ENCODE measurements around the gene C4orf50.
"Not testable (repeated sequence)": the region's sequence is repeated elsewhere in the genome, so short reads cannot be mapped to it uniquely, and the experiment has no call there.

C4orf50 gene

DNA sequence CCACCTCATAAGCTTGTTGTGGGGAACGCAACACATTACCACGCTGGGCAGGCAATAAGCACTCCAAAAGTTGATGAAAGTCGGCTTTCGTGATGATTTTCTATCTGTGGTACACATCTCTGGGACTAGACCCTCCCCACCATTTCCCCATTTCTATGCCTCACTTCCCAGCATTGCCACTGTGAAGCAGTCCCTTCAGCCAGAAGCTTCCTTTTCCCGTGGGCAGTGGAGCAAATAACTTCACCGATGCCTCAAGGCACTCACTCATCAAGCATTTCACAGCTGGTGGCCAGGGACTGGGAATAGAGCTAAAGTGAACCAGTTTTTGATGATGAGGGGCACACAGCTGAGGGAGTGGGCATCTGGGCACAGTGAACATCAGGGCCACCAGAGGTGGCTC is 18.9 kb downstream of the C4orf50 start:
- Mint-ChIP-seq H3K36me3 (ENCODE audit: low read depth) (no peaks in the 10 kb centered on the region), H3K9me3 (no peaks in the 10 kb centered on the region), H3K27ac (no peak overlapping the region), H3K27me3 (peaks cover 6% of the 10 kb centered on the region), H3K4me3 (no peak overlapping the region), H3K4me1 (no peaks in the 10 kb centered on the region)
- ATAC-seq, result no peak
- no peak for DNase-seq

DNA sequence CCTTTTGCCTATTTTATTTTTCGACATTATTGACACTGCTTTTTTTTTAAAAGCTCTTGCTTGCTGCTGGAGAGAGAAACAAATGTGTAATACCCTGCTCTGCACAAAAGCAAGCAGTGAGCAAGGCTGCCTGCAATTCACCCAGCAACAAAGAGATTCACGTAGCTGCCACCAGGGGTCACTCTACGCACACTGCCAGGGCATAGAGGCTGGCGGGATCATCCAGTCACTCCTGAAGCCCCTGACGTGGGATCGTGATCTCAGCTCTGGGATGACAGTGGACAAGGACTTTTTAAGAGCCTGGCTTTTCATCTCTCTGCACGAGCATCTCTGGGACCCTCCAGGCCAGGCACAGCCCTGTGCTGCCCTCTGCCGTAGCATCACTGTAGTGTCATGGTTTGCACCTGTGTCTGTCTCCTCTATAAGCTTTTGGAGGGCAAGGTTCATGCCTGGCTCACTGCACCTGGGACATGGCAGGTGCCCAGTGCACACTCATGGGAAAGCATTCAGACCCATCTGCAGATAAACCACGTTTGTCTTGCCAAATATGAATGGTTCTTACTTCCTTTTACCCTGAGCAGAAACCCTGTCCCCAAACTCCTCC is 19.8 kb downstream of the C4orf50 start:
- Mint-ChIP-seq H3K4me1 (no peaks in the 10 kb centered on the region), H3K27ac (no peak overlapping the region), H3K36me3 (ENCODE audit: low read depth) (no peaks in the 10 kb centered on the region), H3K27me3 (peaks cover 6% of the 10 kb centered on the region), H3K4me3 (no peak overlapping the region), H3K9me3 (no peaks in the 10 kb centered on the region)
- DNase-seq (peak; percentile 51), ATAC-seq (no peak)

- no peak overlapping the region for H3K27ac Mint-ChIP-seq
- DNase-seq, result no peak
These were observed 21.6 kb downstream of the C4orf50 start for GRCh38 chr4:5996641-5997040.

GRCh38 chr4:5995901-5996623 is 22.2 kb downstream of the C4orf50 start:
- no peak overlapping the region for H3K4me3 Mint-ChIP-seq

More at GRCh38 chr4:5996641-5997040, 21.6 kb downstream of the C4orf50 start:
- H3K36me3 Mint-ChIP-seq (ENCODE audit: low read depth), result no peaks in the 10 kb centered on the region
- H3K27me3 Mint-ChIP-seq, result peaks cover 6% of the 10 kb centered on the region
- H3K4me1 Mint-ChIP-seq, result no peaks in the 10 kb centered on the region
- no peaks in the 10 kb centered on the region for H3K9me3 Mint-ChIP-seq
- H3K4me3 Mint-ChIP-seq, result no peak overlapping the region
- ATAC-seq, result no peak

DNA sequence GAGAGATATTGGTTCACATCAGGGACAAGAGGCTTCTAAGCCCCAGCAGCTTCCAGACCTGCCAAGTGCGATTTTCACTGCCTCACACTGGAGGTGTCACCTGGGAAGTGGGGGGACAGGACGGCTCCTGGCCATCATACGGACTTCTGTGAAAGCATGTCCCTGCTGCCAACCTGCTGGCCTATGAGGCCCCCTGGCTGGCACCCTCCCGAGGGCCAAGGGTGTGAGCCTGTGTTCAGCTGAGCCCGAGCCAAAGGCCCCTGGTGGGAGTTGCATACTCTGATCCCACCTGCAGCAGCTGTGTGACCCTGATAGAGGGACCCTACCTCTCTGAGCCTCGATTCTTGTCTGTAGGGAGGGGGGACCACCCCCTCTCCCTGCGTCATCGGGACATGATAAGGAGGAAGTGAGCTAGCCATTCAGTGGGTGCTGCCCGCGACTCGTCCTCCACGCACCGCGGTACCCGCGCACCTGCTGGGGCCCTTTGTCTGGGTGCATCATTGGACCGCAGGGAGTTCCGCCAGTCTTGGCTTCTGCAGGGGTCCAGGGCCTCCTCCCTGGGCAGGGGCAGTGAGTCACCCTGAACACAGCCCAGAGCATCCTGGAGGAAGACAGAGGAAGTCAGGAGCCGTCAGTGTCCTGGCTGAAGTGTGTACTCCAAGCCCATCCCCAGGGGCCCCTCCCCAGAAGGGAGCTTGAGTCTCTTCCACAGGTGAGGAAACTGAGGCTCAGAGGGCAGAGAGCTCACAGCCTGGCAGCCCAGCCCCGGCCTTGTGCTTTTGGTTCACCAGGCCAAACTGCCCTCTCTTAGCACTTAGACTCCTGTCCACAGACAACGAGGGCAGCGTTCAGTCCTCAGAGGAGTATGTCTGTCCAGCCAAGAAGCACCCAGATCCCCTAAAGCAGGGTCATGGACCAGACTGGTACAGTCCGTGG is 24.1 kb downstream of the C4orf50 start:
- DNase-seq (no peak), ATAC-seq (no peak)
- peaks cover 9% of the 10 kb centered on the region for H3K27me3 Mint-ChIP-seq
- no peaks in the 10 kb centered on the region for H3K36me3 Mint-ChIP-seq (ENCODE audit: low read depth)
- no peaks in the 10 kb centered on the region for H3K9me3 Mint-ChIP-seq
- no peak overlapping the region for H3K4me3 Mint-ChIP-seq
- no peaks in the 10 kb centered on the region for H3K4me1 Mint-ChIP-seq
- no peak overlapping the region for H3K27ac Mint-ChIP-seq

More at GRCh38 chr4:5995901-5996623, 22.2 kb downstream of the C4orf50 start:
- H3K27me3 Mint-ChIP-seq, result peaks cover 6% of the 10 kb centered on the region
- H3K9me3 Mint-ChIP-seq, result no peaks in the 10 kb centered on the region
- DNase-seq, result no peak
- H3K4me1 Mint-ChIP-seq, result no peaks in the 10 kb centered on the region
- H3K27ac Mint-ChIP-seq, result no peak overlapping the region
- ATAC-seq, result no peak
- no peaks in the 10 kb centered on the region for H3K36me3 Mint-ChIP-seq (ENCODE audit: low read depth)

DNA sequence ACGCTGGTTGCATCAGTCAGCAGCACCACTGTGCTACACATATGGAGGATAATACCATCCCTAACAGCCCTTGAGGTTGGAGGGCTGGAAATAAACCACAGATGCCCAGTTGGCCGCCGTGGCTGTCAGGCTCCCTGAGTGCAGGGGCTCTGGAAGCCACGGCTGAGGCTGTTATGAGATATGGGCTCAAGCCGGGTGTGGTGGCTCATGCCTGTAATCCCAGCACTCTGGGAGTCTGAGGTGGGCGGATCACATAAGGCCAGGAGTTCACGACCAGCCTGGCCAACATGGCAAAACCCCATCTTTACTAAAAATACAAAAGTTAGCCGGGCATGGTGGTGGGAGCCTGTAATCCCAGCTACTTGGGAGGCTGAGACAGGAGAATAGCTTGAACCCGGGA is 24.9 kb downstream of the C4orf50 start:
- H3K9me3 Mint-ChIP-seq, result not testable (repeated sequence)

DNA sequence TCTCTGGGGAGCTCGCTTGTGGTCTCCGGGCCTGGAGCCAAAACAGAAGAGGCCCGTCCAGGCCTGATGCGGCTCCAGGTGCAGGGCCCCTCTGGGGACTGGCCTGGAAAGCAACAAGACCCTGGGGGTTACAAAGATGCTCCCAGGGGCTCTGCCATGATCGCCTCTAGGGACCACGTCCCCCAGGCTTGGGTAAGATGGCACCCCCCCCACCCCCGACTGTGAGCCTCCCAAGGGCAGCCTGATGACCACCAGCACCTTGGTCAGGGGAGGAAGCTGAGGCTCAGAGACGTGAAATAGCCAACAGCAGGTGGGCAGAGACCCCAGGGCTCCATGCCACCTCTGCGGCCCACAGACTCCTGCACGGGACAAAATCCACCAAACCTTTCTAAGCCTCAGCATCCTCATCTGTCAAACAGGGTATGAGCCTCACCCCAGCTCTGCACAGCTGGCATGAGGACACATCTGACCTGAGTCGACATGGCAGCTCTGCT is 25.4 kb downstream of the C4orf50 start:
- H3K4me1 Mint-ChIP-seq, result no peaks in the 10 kb centered on the region
- H3K9me3 Mint-ChIP-seq, result no peaks in the 10 kb centered on the region
- DNase-seq (no peak), ATAC-seq (no peak)
- H3K27me3 Mint-ChIP-seq, result peaks cover 7% of the 10 kb centered on the region
- no peaks in the 10 kb centered on the region for H3K36me3 Mint-ChIP-seq (ENCODE audit: low read depth)
- no peak overlapping the region for H3K27ac Mint-ChIP-seq
- no peak overlapping the region for H3K4me3 Mint-ChIP-seq

More for the DNA sequence above, 24.9 kb downstream of the C4orf50 start:
- H3K27ac Mint-ChIP-seq; H3K4me1 Mint-ChIP-seq; H3K4me3 Mint-ChIP-seq; H3K36me3 Mint-ChIP-seq (ENCODE audit: low read depth); DNase-seq; H3K27me3 Mint-ChIP-seq; ATAC-seq: not testable (repeated sequence)

DNA sequence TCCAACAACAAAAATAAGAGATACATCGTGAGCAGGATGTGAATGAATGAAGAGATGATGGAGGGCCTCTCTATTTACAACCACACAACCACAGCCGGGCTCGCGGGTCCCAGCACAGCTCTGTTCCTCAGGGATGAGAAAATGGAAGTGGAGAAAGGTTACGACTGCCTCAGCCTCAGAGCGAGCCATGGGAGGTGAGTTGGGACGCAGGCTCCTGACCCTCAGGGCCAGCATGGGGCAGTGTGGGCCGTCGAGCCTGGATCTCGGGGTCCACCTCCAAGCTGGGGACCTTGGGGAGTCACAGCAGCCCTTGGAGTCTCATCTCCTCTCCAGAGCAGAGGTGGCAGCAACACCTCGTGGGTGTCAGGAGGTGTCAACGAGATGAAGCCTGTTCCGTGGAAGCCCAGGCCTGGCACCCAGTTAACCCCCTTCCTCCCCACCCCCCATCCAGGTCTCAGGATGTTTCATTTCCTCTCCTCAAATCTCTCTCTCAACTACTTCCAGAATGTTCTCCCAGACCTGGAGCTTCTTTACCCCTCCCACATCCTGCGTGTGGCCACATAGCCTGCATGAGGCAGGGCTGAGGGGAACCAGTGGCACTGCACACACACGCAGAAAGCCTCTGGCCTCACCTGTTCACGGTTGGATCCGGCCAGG is 25.9 kb downstream of the C4orf50 start:
- H3K36me3 Mint-ChIP-seq (ENCODE audit: low read depth), result no peaks in the 10 kb centered on the region
- ATAC-seq (no peak), DNase-seq (no peak)
- no peaks in the 10 kb centered on the region for H3K9me3 Mint-ChIP-seq
- peaks cover 7% of the 10 kb centered on the region for H3K27me3 Mint-ChIP-seq
- H3K4me1 Mint-ChIP-seq, result no peaks in the 10 kb centered on the region
- no peak overlapping the region for H3K27ac Mint-ChIP-seq
- no peak overlapping the region for H3K4me3 Mint-ChIP-seq

DNA sequence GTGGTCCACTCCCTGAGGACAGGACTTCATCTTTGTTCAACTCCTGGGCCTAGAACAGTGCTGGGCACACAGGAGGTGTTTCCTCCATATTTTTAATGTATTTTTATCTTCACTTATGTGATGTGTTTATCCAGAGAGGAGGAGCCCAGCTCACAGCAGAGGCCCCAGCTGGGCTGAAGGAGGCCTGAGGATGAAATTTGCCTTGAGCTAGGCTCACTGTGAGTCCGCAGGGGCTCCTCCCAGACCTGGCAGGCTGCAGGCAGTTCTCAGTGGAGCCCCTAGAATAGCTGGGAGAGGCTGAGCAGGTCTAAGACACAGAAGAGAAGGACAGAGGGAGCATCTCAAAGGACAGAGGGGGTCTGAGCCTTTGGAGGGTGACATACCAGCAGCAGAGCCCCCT is 26.8 kb downstream of the C4orf50 start:
- H3K27ac Mint-ChIP-seq, result no peak overlapping the region
- ATAC-seq (no peak), DNase-seq (no peak)
- peaks cover 6% of the 10 kb centered on the region for H3K27me3 Mint-ChIP-seq
- H3K4me3 Mint-ChIP-seq, result no peak overlapping the region
- no peaks in the 10 kb centered on the region for H3K36me3 Mint-ChIP-seq (ENCODE audit: low read depth)
- H3K9me3 Mint-ChIP-seq, result no peaks in the 10 kb centered on the region
- H3K4me1 Mint-ChIP-seq, result no peaks in the 10 kb centered on the region

DNA sequence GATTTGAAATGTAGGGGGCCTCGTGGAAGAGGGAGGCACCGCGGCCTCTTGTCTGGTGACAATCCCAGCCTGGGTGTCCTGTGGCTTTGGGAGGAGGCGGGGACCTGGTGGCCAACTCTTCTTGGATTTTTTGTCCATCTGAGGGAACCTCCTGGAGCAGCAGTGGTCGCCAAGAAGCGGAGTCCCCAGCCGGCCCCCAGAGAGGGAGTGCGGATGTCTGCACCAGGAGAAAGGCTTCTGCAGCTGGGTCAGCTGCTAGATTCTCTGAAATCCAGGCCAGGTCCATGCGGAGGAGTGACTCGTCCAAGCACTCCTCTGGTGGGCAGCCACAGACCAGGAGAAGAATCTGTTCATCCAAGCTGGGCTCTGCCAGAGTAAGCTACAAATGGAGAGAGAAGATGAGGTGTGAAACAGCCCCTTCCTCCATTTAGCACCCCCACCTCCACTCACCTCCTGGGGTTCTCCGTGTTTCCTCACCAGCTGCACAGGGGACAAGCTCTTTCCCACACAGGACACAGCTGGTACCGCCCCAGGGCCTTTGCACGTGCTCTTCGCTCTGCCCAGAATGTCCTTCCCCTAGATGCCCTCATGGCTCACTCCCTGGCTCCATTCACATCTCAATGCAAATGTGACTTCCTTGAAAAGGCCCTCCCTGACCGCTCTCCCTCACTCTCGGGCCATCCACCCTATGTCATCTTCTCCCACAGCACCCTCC is 27.6 kb downstream of the C4orf50 start:
- Mint-ChIP-seq H3K9me3 (no peaks in the 10 kb centered on the region), H3K27ac (no peak overlapping the region), H3K4me1 (no peaks in the 10 kb centered on the region), H3K36me3 (ENCODE audit: low read depth) (no peaks in the 10 kb centered on the region), H3K27me3 (peaks cover 5% of the 10 kb centered on the region), H3K4me3 (no peak overlapping the region)
- ATAC-seq (no peak), DNase-seq (no peak)

DNA sequence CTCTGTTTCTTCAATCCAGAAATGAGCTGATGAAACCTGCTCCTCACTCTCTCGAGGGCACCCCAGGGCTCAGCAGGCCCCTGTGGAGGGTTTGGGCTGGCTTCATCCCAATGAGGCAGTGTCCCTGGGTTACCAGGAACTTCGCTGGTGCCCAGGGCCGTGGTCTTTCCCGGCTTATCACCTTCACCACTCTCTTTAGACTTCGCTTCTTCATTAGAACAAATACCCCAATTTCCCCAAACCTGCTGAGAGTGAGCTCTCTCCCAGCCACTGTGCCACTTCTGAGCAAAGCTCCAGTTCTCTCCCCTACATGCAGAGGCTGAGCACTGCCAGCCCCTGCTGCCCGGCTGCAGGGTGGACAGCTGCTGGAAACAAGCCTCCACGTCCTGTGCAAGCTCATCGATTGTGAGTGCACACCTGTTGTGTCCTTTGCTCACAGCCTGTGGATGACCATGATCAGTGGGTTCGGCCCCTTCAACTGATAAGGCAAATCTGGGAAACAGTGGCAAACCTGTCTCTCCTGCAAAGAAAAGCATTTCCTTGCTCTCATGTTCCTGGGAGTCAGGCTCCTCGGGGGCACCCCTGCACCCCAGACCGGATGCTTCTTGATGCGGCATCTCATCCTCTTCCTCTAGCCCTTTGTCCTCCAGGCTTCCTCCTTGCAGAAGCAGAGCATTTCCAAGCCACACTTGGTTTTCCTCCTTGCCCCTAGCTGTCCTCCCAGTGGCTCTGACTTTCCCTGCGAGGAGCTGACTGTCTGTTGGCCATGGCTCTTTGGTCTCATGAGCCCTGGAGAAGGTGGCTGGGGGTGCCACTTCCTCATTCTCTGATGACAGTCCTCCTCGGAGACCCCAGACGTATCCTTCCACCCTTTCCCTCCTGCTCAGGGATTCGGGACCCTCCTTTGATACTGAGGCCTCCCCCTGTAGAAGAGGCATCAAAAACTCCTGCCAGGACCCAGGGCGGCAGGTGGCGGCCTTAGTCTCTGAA is 28.7 kb downstream of the C4orf50 start:
- peaks cover 5% of the 10 kb centered on the region for H3K9me3 Mint-ChIP-seq
- DNase-seq, result no peak
- no peak overlapping the region for H3K27ac Mint-ChIP-seq
- H3K27me3 Mint-ChIP-seq, result peaks cover 3% of the 10 kb centered on the region
- no peak overlapping the region for H3K4me3 Mint-ChIP-seq
- no peaks in the 10 kb centered on the region for H3K4me1 Mint-ChIP-seq
- no peak for ATAC-seq
- no peaks in the 10 kb centered on the region for H3K36me3 Mint-ChIP-seq (ENCODE audit: low read depth)

GRCh38 chr4:5988086-5988845 is 30.0 kb downstream of the C4orf50 start:
- Mint-ChIP-seq H3K27me3 (peaks cover 3% of the 10 kb centered on the region), H3K9me3 (peaks cover 17% of the 10 kb centered on the region), H3K36me3 (ENCODE audit: low read depth) (no peaks in the 10 kb centered on the region), H3K4me3 (no peak overlapping the region), H3K27ac (no peak overlapping the region), H3K4me1 (no peaks in the 10 kb centered on the region)
- ATAC-seq (no peak), DNase-seq (no peak)

Data from activated naive CD8-positive, alpha-beta T cell treated with anti-CD3 and anti-CD28 coated beads, Interleukin-2, amount 50 U/mL, for 24 hours (primary cell).